ENCODE results near the gene ARHGAP15. TPM values are rescaled to one million over a fixed set of nuclear protein-coding genes. Genes with fewer than 3 reads are reported as not detected.

The ARHGAP15 gene
- total and polyA plus RNA-seq, 2 experiments from 2014 or later = 0.26 TPM; not detected in 1

DNA sequence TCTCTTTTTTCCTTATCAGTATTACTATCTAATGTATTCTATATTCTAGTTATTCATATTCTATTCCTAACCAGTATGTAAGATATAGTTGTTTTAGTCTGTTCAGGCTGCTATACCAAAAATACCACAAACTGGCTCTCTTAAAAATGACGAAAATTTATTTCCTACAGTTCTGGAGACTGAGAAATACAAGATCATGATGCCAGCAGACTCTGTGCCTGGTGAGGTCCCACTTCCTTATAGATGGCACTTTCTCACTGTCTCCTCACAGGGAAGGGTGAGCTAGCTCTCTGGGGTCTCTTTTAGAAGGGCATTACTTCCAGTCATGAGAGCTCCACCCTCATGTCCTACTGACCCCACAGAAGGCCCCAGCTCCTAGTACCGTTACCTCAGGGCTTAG lies 4.8 kb upstream of the ARHGAP15 start:
- H3K79me2 ChIP-seq (replicated peaks; ENCODE audit: insufficient read depth) = no peaks in the 10 kb centered on the region
- H3K36me3 Mint-ChIP-seq (ENCODE audit: low read depth) = no peaks in the 10 kb centered on the region
- H3K27ac ChIP-seq (ENCODE audit: low read depth) = no peak overlapping the region
- H2AFZ ChIP-seq = peak overlapping the region; percentile 69; the same call in 1 of the 2 replicates
- ATAC-seq (no peak), DNase-seq (ENCODE audit: low spot score) (no peak)
- H3K9me2 ChIP-seq (ENCODE audit: insufficient read depth) = no peaks in the 10 kb centered on the region
- no peaks in the 10 kb centered on the region for H3K4me1 ChIP-seq (ENCODE audit: insufficient read depth)
- no peak overlapping the region for H3K4me3 Mint-ChIP-seq
- no peaks in the 10 kb centered on the region for H3K36me3 ChIP-seq (ENCODE audit: insufficient read depth)
- H3K27me3 ChIP-seq (ENCODE audit: insufficient read depth) = no peaks in the 10 kb centered on the region
- no peak overlapping the region for H3K4me3 ChIP-seq
- H3K27me3 Mint-ChIP-seq (ENCODE audit: insufficient read depth, low read depth, poor library complexity) = no peaks in the 10 kb centered on the region
- H3K4me2 ChIP-seq = no peak overlapping the region
- H3K9me3 Mint-ChIP-seq = no peaks in the 10 kb centered on the region
- no peaks in the 10 kb centered on the region for H4K20me1 ChIP-seq (replicated peaks; ENCODE audit: insufficient read depth)
- H3F3A ChIP-seq (replicated peaks; ENCODE audit: low read depth) = no peaks in the 10 kb centered on the region
- TF ChIP-seq POLR2AphosphoS5 (IDR thresholded peaks at IDR 0.05; ENCODE audit: low read depth) = no peak
- TF ChIP-seq ZNF331 (CRISPR knock-in tag; IDR thresholded peaks at IDR 0.05; ENCODE audit: low read depth) = no peak
- TF ChIP-seq, protein P1, sequence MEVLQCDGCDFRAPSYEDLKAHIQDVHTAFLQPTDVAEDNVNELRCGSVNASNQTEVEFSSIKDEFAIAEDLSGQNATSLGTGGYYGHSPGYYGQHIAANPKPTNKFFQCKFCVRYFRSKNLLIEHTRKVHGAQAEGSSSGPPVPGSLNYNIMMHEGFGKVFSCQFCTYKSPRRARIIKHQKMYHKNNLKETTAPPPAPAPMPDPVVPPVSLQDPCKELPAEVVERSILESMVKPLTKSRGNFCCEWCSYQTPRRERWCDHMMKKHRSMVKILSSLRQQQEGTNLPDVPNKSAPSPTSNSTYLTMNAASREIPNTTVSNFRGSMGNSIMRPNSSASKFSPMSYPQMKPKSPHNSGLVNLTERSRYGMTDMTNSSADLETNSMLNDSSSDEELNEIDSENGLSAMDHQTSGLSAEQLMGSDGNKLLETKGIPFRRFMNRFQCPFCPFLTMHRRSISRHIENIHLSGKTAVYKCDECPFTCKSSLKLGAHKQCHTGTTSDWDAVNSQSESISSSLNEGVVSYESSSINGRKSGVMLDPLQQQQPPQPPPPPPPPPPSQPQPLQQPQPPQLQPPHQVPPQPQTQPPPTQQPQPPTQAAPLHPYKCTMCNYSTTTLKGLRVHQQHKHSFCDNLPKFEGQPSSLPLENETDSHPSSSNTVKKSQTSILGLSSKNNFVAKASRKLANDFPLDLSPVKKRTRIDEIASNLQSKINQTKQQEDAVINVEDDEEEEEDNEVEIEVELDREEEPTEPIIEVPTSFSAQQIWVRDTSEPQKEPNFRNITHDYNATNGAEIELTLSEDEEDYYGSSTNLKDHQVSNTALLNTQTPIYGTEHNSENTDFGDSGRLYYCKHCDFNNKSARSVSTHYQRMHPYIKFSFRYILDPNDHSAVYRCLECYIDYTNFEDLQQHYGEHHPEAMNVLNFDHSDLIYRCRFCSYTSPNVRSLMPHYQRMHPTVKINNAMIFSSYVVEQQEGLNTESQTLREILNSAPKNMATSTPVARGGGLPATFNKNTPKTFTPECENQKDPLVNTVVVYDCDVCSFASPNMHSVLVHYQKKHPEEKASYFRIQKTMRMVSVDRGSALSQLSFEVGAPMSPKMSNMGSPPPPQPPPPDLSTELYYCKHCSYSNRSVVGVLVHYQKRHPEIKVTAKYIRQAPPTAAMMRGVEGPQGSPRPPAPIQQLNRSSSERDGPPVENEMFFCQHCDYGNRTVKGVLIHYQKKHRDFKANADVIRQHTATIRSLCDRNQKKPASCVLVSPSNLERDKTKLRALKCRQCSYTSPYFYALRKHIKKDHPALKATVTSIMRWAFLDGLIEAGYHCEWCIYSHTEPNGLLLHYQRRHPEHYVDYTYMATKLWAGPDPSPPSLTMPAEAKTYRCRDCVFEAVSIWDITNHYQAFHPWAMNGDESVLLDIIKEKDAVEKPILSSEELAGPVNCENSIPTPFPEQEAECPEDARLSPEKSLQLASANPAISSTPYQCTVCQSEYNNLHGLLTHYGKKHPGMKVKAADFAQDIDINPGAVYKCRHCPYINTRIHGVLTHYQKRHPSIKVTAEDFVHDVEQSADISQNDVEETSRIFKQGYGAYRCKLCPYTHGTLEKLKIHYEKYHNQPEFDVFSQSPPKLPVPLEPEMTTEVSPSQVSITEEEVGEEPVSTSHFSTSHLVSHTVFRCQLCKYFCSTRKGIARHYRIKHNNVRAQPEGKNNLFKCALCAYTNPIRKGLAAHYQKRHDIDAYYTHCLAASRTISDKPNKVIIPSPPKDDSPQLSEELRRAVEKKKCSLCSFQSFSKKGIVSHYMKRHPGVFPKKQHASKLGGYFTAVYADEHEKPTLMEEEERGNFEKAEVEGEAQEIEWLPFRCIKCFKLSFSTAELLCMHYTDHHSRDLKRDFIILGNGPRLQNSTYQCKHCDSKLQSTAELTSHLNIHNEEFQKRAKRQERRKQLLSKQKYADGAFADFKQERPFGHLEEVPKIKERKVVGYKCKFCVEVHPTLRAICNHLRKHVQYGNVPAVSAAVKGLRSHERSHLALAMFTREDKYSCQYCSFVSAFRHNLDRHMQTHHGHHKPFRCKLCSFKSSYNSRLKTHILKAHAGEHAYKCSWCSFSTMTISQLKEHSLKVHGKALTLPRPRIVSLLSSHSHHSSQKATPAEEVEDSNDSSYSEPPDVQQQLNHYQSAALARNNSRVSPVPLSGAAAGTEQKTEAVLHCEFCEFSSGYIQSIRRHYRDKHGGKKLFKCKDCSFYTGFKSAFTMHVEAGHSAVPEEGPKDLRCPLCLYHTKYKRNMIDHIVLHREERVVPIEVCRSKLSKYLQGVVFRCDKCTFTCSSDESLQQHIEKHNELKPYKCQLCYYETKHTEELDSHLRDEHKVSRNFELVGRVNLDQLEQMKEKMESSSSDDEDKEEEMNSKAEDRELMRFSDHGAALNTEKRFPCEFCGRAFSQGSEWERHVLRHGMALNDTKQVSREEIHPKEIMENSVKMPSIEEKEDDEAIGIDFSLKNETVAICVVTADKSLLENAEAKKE (CRISPR knock-in tag; IDR thresholded peaks at IDR 0.05) = no peak
- TF ChIP-seq, protein P2, sequence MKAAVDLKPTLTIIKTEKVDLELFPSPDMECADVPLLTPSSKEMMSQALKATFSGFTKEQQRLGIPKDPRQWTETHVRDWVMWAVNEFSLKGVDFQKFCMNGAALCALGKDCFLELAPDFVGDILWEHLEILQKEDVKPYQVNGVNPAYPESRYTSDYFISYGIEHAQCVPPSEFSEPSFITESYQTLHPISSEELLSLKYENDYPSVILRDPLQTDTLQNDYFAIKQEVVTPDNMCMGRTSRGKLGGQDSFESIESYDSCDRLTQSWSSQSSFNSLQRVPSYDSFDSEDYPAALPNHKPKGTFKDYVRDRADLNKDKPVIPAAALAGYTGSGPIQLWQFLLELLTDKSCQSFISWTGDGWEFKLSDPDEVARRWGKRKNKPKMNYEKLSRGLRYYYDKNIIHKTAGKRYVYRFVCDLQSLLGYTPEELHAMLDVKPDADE (IDR thresholded peaks at IDR 0.05) = no peak
- no peak for TF ChIP-seq JUNB (IDR thresholded peaks at IDR 0.05; ENCODE audit: unreplicated experiment)
- TF ChIP-seq STAT1 (IDR thresholded peaks at IDR 0.05; ENCODE audit: unreplicated experiment) = no peak
- TF ChIP-seq ZNF114 (CRISPR knock-in tag; IDR thresholded peaks at IDR 0.05) = no peak
- TF ChIP-seq, protein P3, sequence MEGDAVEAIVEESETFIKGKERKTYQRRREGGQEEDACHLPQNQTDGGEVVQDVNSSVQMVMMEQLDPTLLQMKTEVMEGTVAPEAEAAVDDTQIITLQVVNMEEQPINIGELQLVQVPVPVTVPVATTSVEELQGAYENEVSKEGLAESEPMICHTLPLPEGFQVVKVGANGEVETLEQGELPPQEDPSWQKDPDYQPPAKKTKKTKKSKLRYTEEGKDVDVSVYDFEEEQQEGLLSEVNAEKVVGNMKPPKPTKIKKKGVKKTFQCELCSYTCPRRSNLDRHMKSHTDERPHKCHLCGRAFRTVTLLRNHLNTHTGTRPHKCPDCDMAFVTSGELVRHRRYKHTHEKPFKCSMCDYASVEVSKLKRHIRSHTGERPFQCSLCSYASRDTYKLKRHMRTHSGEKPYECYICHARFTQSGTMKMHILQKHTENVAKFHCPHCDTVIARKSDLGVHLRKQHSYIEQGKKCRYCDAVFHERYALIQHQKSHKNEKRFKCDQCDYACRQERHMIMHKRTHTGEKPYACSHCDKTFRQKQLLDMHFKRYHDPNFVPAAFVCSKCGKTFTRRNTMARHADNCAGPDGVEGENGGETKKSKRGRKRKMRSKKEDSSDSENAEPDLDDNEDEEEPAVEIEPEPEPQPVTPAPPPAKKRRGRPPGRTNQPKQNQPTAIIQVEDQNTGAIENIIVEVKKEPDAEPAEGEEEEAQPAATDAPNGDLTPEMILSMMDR (conservative IDR thresholded peaks at IDR 0.05; ENCODE audit: low read depth in 2 of 2) = no peak
- no peak for TF ChIP-seq EZH2 (IDR thresholded peaks at IDR 0.05; ENCODE audit: low read depth, unreplicated experiment)
- TF ChIP-seq, protein P4, sequence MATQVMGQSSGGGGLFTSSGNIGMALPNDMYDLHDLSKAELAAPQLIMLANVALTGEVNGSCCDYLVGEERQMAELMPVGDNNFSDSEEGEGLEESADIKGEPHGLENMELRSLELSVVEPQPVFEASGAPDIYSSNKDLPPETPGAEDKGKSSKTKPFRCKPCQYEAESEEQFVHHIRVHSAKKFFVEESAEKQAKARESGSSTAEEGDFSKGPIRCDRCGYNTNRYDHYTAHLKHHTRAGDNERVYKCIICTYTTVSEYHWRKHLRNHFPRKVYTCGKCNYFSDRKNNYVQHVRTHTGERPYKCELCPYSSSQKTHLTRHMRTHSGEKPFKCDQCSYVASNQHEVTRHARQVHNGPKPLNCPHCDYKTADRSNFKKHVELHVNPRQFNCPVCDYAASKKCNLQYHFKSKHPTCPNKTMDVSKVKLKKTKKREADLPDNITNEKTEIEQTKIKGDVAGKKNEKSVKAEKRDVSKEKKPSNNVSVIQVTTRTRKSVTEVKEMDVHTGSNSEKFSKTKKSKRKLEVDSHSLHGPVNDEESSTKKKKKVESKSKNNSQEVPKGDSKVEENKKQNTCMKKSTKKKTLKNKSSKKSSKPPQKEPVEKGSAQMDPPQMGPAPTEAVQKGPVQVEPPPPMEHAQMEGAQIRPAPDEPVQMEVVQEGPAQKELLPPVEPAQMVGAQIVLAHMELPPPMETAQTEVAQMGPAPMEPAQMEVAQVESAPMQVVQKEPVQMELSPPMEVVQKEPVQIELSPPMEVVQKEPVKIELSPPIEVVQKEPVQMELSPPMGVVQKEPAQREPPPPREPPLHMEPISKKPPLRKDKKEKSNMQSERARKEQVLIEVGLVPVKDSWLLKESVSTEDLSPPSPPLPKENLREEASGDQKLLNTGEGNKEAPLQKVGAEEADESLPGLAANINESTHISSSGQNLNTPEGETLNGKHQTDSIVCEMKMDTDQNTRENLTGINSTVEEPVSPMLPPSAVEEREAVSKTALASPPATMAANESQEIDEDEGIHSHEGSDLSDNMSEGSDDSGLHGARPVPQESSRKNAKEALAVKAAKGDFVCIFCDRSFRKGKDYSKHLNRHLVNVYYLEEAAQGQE (IDR thresholded peaks at IDR 0.05; ENCODE audit: unreplicated experiment) = no peak
- no peak for TF ChIP-seq CREB1 (CRISPR knock-in tag; IDR thresholded peaks at IDR 0.05; ENCODE audit: low read depth)
- no peak for TF ChIP-seq EZH2phosphoT487 (IDR thresholded peaks at IDR 0.05; ENCODE audit: unreplicated experiment)
- no peak for TF ChIP-seq NANOG (IDR thresholded peaks at IDR 0.05; ENCODE audit: borderline replicate concordance)
- H3K4me1 Mint-ChIP-seq = peaks cover 4% of the 10 kb centered on the region; the same call in 2 of the 3 replicates
- no peak overlapping the region for H3K27ac Mint-ChIP-seq

Measured in GM23338 (cell line).